H1 (cell line): Measurements from ENCODE around the gene MBLAC2. TPM values are rescaled to one million over a fixed set of nuclear protein-coding genes. Genes with fewer than 3 reads are reported as not detected.

Source experiments
- CTCF ChIA-PET: fragments of 300-600 bp; sonication (Branson Sonifier 250); formaldehyde crosslinking; loops from one replicate; lab custom pipeline; 2021; ENCODE audit not compliant: partially characterized antibody; lab: Charles Lee
- POLR2A ChIA-PET: fragments of 300-600 bp; sonication (Branson Sonifier 250); formaldehyde crosslinking; loops from one replicate; lab custom pipeline; 2021; ENCODE audit warnings: inconsistent platforms; ENCODE audit not compliant: partially characterized antibody; lab: Charles Lee
- DNase-seq, 2 experiments: peaks; one replicate each; pipeline versions ENCODE4 v3.0.0 to v3.0.0-alpha.2; 2010 to 2022; ENCODE audit warnings: low spot score in 2 of 2, low read depth in 1 of 2, mixed read lengths in 1 of 2
- FAIRE-seq: peaks from 2 replicates; lab custom pipeline; 2011; peaks lifted over from hg19 to GRCh38; lab: Jason Lieb, UNC
- H2AFZ ChIP-seq: 2 replicates; pipeline ENCODE4 v1.8.1; 2012; ENCODE audit warnings: low read length, inconsistent platforms
- H2AK5ac ChIP-seq: 2 replicates; pipeline ENCODE4 v1.6.1; 2013; ENCODE audit warnings: low read depth, low read length
- H2BK120ac ChIP-seq: replicated peaks from 2 replicates; pipeline ENCODE3; 2013; ENCODE audit warnings: low read depth, low read length, inconsistent platforms
- H2BK12ac ChIP-seq: 2 replicates; pipeline ENCODE4 v1.6.1; 2013; ENCODE audit warnings: low read depth, low read length
- H2BK15ac ChIP-seq: 2 replicates; pipeline ENCODE4 v1.6.1; 2013; ENCODE audit warnings: low read length
- H2BK20ac ChIP-seq: 2 replicates; pipeline ENCODE4 v1.6.1; 2013; ENCODE audit warnings: low read length
- H2BK5ac ChIP-seq: 2 replicates; pipeline ENCODE4 v1.6.1; 2013; ENCODE audit warnings: low read depth, low read length
- H3K14ac ChIP-seq: 2 replicates; pipeline ENCODE4 v1.6.1; 2013; ENCODE audit warnings: inconsistent platforms; ENCODE audit not compliant: insufficient read length
- H3K18ac ChIP-seq: 2 replicates; pipeline ENCODE4 v1.6.1; 2013; ENCODE audit warnings: low read length; ENCODE audit errors: extremely low read depth
- H3K23ac ChIP-seq: 2 replicates; pipeline ENCODE4 v1.6.1; 2013; ENCODE audit warnings: inconsistent platforms; ENCODE audit not compliant: insufficient read length
- H3K23me2 ChIP-seq: 2 replicates; pipeline ENCODE4 v1.6.1; 2013; ENCODE audit warnings: low read depth, low read length
- H3K27ac ChIP-seq: 2 replicates; pipeline ENCODE4 v1.6.1; 2011; ENCODE audit warnings: low read depth, low read length, inconsistent platforms
- H3K27me3 ChIP-seq, 4 experiments: replicated peaks in 1 of 4; 1 replicate in 1 of 4; 2 replicates in 3 of 4; pipeline versions ENCODE4 v1.6.1 to v1.8.1; 2011 to 2013; ENCODE audit warnings: low read length in 3 of 4, mild to moderate bottlenecking in 3 of 4, inconsistent platforms in 2 of 4, mixed read lengths in 2 of 4, moderate library complexity in 1 of 4; ENCODE audit not compliant: control insufficient read depth in 3 of 4, insufficient read depth in 3 of 4; ENCODE audit errors: extremely low read depth in 1 of 4
- H3K36me3 ChIP-seq, 4 experiments: 2 replicates each; pipeline versions ENCODE4 v1.6.1 to v1.8.1; 2011 to 2013; ENCODE audit warnings: mild to moderate bottlenecking in 4 of 4, low read length in 3 of 4, moderate library complexity in 2 of 4, control low read depth in 1 of 4, inconsistent platforms in 1 of 4; ENCODE audit not compliant: insufficient read depth in 4 of 4, control insufficient read depth in 2 of 4
- H3K4ac ChIP-seq: replicated peaks from 2 replicates; pipeline ENCODE3; 2013; ENCODE audit warnings: low read length, low read depth, mixed read lengths, inconsistent platforms; ENCODE audit not compliant: insufficient read length
- H3K4me1 ChIP-seq, 4 experiments: replicated peaks in 1 of 4; 1 replicate in 1 of 4; 2 replicates in 3 of 4; pipeline versions ENCODE4 v1.6.1 to v1.8.1; 2011 to 2013; ENCODE audit warnings: low read length in 3 of 4, inconsistent platforms in 2 of 4, mixed read lengths in 1 of 4; ENCODE audit not compliant: insufficient read depth in 4 of 4, control insufficient read depth in 3 of 4
- H3K4me2 ChIP-seq, 2 experiments: 2 replicates each; pipeline versions ENCODE4 v1.6.1 to v1.8.1; 2011 to 2013; ENCODE audit warnings: low read depth in 2 of 2, low read length in 2 of 2, control low read depth in 1 of 2, inconsistent platforms in 1 of 2, mild to moderate bottlenecking in 1 of 2; ENCODE audit not compliant: insufficient read depth in 1 of 2
- H3K4me3 ChIP-seq, 4 experiments: fragments of 200-600, 300-600 bp in 1 of 4; sonication (generic), shearing (Covaris generic), sonication (Bioruptor Twin) in 1 of 4; 2 replicates each; pipeline versions ENCODE4 v1.5.1 to v1.8.1; 2011 to 2016; ENCODE audit warnings: low read length in 4 of 4, low read depth in 3 of 4, control low read depth in 2 of 4, inconsistent platforms in 2 of 4, mild to moderate bottlenecking in 2 of 4, mixed read lengths in 1 of 4, moderate library complexity in 1 of 4; ENCODE audit not compliant: insufficient read depth in 2 of 4; ENCODE audit errors: extremely low read depth in 1 of 4
- H3K56ac ChIP-seq: replicated peaks from 2 replicates; pipeline ENCODE3; 2013; ENCODE audit warnings: low read depth, mild to moderate bottlenecking, mixed read lengths, low read length, inconsistent platforms; ENCODE audit not compliant: insufficient read length
- H3K79me1 ChIP-seq: 2 replicates; pipeline ENCODE4 v1.6.1; 2013; ENCODE audit warnings: low read depth, low read length, control low read depth
- H3K79me2 ChIP-seq, 2 experiments: 2 replicates each; pipeline versions ENCODE4 v1.6.1 to v1.8.1; 2012 to 2013; ENCODE audit warnings: low read length in 2 of 2, mild to moderate bottlenecking in 2 of 2, inconsistent platforms in 1 of 2; ENCODE audit not compliant: insufficient read depth in 2 of 2, control insufficient read depth in 1 of 2
- H3K9ac ChIP-seq, 4 experiments: replicated peaks in 1 of 4; 1 replicate in 1 of 4; 2 replicates in 3 of 4; pipeline versions ENCODE4 v1.6.1 to v1.8.1; 2011 to 2013; ENCODE audit warnings: low read depth in 3 of 4, low read length in 3 of 4, control low read depth in 2 of 4, mild to moderate bottlenecking in 2 of 4, moderate library complexity in 2 of 4, inconsistent platforms in 1 of 4; ENCODE audit errors: extremely low read depth in 1 of 4
- H3K9me3 ChIP-seq, 2 experiments: 2 replicates each; pipeline versions ENCODE4 v1.6.1 to v1.8.1; 2012 to 2013; ENCODE audit warnings: mild to moderate bottlenecking in 2 of 2, moderate library complexity in 2 of 2, control low read depth in 1 of 2, inconsistent platforms in 1 of 2, low read depth in 1 of 2, low read length in 1 of 2, mixed read lengths in 1 of 2; ENCODE audit not compliant: insufficient read depth in 2 of 2
- H4K20me1 ChIP-seq, 2 experiments: replicated peaks in 1 of 2; 2 replicates each; pipeline versions ENCODE3 to v1.8.1; 2011 to 2013; ENCODE audit warnings: inconsistent platforms in 2 of 2, low read length in 2 of 2, mild to moderate bottlenecking in 1 of 2; ENCODE audit not compliant: insufficient read depth in 2 of 2, control insufficient read depth in 1 of 2
- H4K5ac ChIP-seq: 2 replicates; pipeline ENCODE4 v1.6.1; 2013; ENCODE audit warnings: low read length, low read depth, mixed read lengths, inconsistent platforms; ENCODE audit not compliant: insufficient read length
- H4K8ac ChIP-seq: 2 replicates; pipeline ENCODE4 v1.8.0; 2013; ENCODE audit warnings: mild to moderate bottlenecking, moderate library complexity, low read length, inconsistent platforms; ENCODE audit not compliant: insufficient read depth; ENCODE audit errors: extremely low read depth
- H4K91ac ChIP-seq: replicated peaks from 2 replicates; pipeline ENCODE3; 2013; ENCODE audit warnings: low read length, mixed read lengths, inconsistent platforms; ENCODE audit not compliant: insufficient read length
- JUND ChIP-seq: IDR thresholded peaks from 2 replicates; pipeline ENCODE4 v1.6.1; 2011; ENCODE audit warnings: mild to moderate bottlenecking, improper control_type of control experiment, low read length
- SAP30 ChIP-seq: fragments of 300-600 bp; sonication (generic); IDR thresholded peaks from 2 replicates; pipeline ENCODE4 v1.7.1; 2012; ENCODE audit warnings: low read length, moderate library complexity, mild to moderate bottlenecking, inconsistent platforms; ENCODE audit not compliant: insufficient read depth, insufficient replicate concordance
- ZNF274 ChIP-seq: IDR thresholded peaks from 2 replicates; pipeline ENCODE4 v1.7.0; 2012; ENCODE audit warnings: low read length, borderline replicate concordance; ENCODE audit errors: extremely low read depth
- WGBS, 2 experiments: shearing (Covaris generic) in 1 of 2; methylation state at CpG; one replicate each; pipeline versions ENCODE4 v1.1.6 to v1.1.7; 2013 to 2015; ENCODE audit warnings: low lambda C conversion rate in 2 of 2, mixed read lengths in 2 of 2, inconsistent platforms in 1 of 2, low coverage in 1 of 2, missing lambda C conversion rate in 1 of 2; ENCODE audit not compliant: insufficient replicate concordance in 2 of 2, insufficient coverage in 1 of 2, insufficient read length in 1 of 2; ENCODE audit errors: extremely low coverage in 1 of 2, missing lambda C conversion rate in 1 of 2; 5-methylcytosine and 5-hydroxymethylcytosine counted together
- polyA plus RNA-seq, 7 experiments: library from polyadenylated mRNA; depleted of rRNA in 3 of 7; stranded (reverse) in 5 of 7; unstranded in 2 of 7; fragments of >200 nt in 5 of 7; fragments of 200-250 nt in 2 of 7; gene quantifications; 1 replicate in 5 of 7; 2 replicates in 1 of 7; 4 replicates in 1 of 7; pipeline versions ENCODE4 v1.2.1 to v1.2.3, GENCODE V29; 2011 to 2013; ENCODE audit warnings: missing spikeins in 2 of 7, mixed read lengths in 2 of 7
- total RNA-seq: library from RNA; stranded (reverse); fragmentation: NEBNext Ultra II Directional; extraction: Animal tissue kit (Norgen Biotek cat#: 25700); gene quantifications from 2 replicates; pipeline ENCODE4 v1.2.1, GENCODE V29; 2021

The MBLAC2 gene
- total and polyA plus RNA-seq, 2 of the 8 experiments (the other 6 are each of a cell fraction or from before 2014, with no cell fraction given): 2.8 to 6.7 TPM

DNA sequence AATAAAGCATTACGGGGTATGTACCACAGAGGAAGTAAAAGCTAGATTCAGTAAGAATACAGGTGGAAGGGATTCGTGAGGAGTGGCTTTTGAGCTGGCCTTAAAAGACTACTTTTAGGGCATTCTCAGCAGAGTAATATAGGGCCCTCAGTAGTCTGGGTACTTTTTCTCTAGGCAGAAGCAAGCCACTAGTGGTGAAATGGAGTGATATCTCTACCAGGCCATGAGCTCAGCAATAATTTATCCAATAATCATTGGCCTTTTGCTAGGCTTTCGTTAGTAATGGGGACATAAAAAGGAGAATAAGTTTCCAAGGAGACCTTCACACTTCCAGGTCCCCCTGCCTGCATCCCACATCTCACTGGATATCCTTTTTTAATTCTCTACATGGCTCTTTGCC is 1.8 kb upstream of the MBLAC2 start:
- CTCF ChIA-PET: interaction anchor here (0.8 to 2.0 kb wide), 9 partner anchors 12 to 310 kb away, joined by 3 to 9 read pairs (median 4); partner anchors contain the start of genes CETN3 and LYSMD3
- no peak overlapping the region for H2AFZ ChIP-seq

More for the DNA sequence above, 1.8 kb upstream of the MBLAC2 start:
- H3K27me3 ChIP-seq: no peaks in the 10 kb centered on the region
- peak overlapping the region; percentile 49; the same call in 1 of the 2 replicates for H2BK5ac ChIP-seq
- H3K14ac ChIP-seq: no peak overlapping the region
- no peak overlapping the region for H2BK15ac ChIP-seq
- H4K20me1 ChIP-seq: no peaks in the 10 kb centered on the region
- H2BK120ac ChIP-seq: peak overlapping the region; percentile 15
- H3K36me3 ChIP-seq: peaks cover 0 to 10% (median 5%) of the 10 kb centered on the region in 4 experiments; a peak in 3 of 8 replicates
- H3K23ac ChIP-seq: no peak overlapping the region
- H3K56ac ChIP-seq: peak overlapping the region; percentile 28
- H4K8ac ChIP-seq: no peak overlapping the region
- H2AK5ac ChIP-seq: no peak overlapping the region
- no peaks in the 10 kb centered on the region; the same call in 1 of the 2 replicates for H3K79me1 ChIP-seq
- peaks cover 5 to 26% (median 14%) of the 10 kb centered on the region in 4 experiments; a peak in 6 of 7 replicates for H3K4me1 ChIP-seq
- POLR2A ChIA-PET: interaction anchor here (0.9 to 1.4 kb wide), 8 partner anchors 8 to 420 kb away, joined by 3 to 5 read pairs (median 4); no protein-coding TSS in a partner anchor
- H3K4ac ChIP-seq: peak overlapping the region; percentile 2
- peaks cover 24% of the 10 kb centered on the region for H3K23me2 ChIP-seq
- TF ChIP-seq SAP30: no peak
- no peak for TF ChIP-seq ZNF274
- TF ChIP-seq JUND: no peak
- DNase-seq (no peak), FAIRE-seq (no peak)
- H4K5ac ChIP-seq: peak overlapping the region; percentile 5
- H4K91ac ChIP-seq: peak overlapping the region; percentile 2
- H3K27ac ChIP-seq: no peak overlapping the region
- peaks cover 9 to 68% of the 10 kb centered on the region in 2 experiments; a peak in 3 of 4 replicates for H3K79me2 ChIP-seq
- no peak overlapping the region; a peak in 1 of 7 replicates for H3K9ac ChIP-seq
- no peak overlapping the region; the same call in 1 of the 2 replicates for H3K18ac ChIP-seq
- H2BK20ac ChIP-seq: no peak overlapping the region
- no peak overlapping the region for H2BK12ac ChIP-seq
- peak overlapping the region; percentile 58 to 91 (median 86); a peak in 7 of 8 replicates for H3K4me3 ChIP-seq
- 12% methylated on average over 3 of the region's 3 CpGs; no CpG with 5 or more reads in 1 of the 2 experiments for WGBS, 2 experiments
- H3K9me3 ChIP-seq: no peaks in the 10 kb centered on the region
- H3K4me2 ChIP-seq: peak overlapping the region; percentile 90 to 92
